ENCODE data around the gene SOX5.
"Not testable (repeated sequence)": the region's sequence is repeated elsewhere in the genome, so short reads cannot be mapped to it uniquely, and the experiment has no call there.

The SOX5 gene

DNA sequence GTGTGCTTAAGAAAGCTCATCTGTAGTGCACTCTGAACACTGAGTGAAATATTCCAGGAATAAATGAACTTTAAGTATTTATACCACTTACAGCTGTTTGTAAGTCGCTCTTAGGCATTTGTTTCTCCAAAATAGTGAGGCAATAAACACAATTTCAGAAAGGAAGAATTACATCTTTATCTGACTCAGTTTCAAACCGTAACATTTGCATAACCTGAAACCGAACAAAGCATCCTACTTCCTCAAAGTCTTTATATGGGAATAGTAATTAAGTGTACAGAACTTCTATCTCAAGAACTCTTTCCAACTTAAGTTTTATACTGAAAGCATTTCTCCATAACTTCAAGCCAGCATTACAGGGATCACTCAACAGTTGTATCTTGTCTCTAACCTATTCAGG, 58.4 kb downstream of the SOX5 start:
- CTCF ChIA-PET: no interaction called here
- no peak for DNase-seq (ENCODE audit: extremely low spot score)
- no peak for TF ChIP-seq TARDBP (IDR thresholded peaks at IDR 0.05)
- TF ChIP-seq, protein P1, sequence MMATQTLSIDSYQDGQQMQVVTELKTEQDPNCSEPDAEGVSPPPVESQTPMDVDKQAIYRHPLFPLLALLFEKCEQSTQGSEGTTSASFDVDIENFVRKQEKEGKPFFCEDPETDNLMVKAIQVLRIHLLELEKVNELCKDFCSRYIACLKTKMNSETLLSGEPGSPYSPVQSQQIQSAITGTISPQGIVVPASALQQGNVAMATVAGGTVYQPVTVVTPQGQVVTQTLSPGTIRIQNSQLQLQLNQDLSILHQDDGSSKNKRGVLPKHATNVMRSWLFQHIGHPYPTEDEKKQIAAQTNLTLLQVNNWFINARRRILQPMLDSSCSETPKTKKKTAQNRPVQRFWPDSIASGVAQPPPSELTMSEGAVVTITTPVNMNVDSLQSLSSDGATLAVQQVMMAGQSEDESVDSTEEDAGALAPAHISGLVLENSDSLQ (IDR thresholded peaks at IDR 0.05): no peak
- no peak for TF ChIP-seq ARNT (IDR thresholded peaks at IDR 0.05)
- no peak for TF ChIP-seq BHLHE40 (IDR thresholded peaks at IDR 0.05; ENCODE audit: borderline replicate concordance)
- TF ChIP-seq SUZ12 (IDR thresholded peaks at IDR 0.05): no peak
- no peak for TF ChIP-seq HDGF (IDR thresholded peaks at IDR 0.05; ENCODE audit: borderline replicate concordance)
- no peak for TF ChIP-seq LEF1 (IDR thresholded peaks at IDR 0.05; ENCODE audit: borderline replicate concordance)
- no peak for TF ChIP-seq ELF4 (IDR thresholded peaks at IDR 0.05)
- TF ChIP-seq FOXA1 (IDR thresholded peaks at IDR 0.05): no peak
- TF ChIP-seq SP1 (IDR thresholded peaks at IDR 0.05): no peak
- no peak for TF ChIP-seq FOXM1 (IDR thresholded peaks at IDR 0.05; ENCODE audit: borderline replicate concordance)
- no peak for TF ChIP-seq NFRKB (IDR thresholded peaks at IDR 0.05)
- no peak for TF ChIP-seq L3MBTL2 (conservative IDR thresholded peaks at IDR 0.05)
- no peak for TF ChIP-seq ZNF384 (IDR thresholded peaks at IDR 0.05)
- POLR2A ChIA-PET: interaction anchor here (0.6 kb wide), 1 partner anchor 199 kb away, joined by 4 read pairs; no protein-coding TSS in a partner anchor

- ChIA-PET POLR2A (no interaction called here), CTCF (interaction anchor here (0.6 kb wide), 1 partner anchor 41 kb away, joined by 3 read pairs; no protein-coding TSS in a partner anchor)
- DNase-seq (ENCODE audit: extremely low spot score): no peak
- TF ChIP-seq SP1 (IDR thresholded peaks at IDR 0.05) (no peak), FOXA1 (IDR thresholded peaks at IDR 0.05) (no peak), L3MBTL2 (conservative IDR thresholded peaks at IDR 0.05) (no peak), FOXM1 (IDR thresholded peaks at IDR 0.05; ENCODE audit: borderline replicate concordance) (no peak), CTBP1 (IDR thresholded peaks at IDR 0.05; ENCODE audit: borderline replicate concordance) (no peak), ZNF384 (IDR thresholded peaks at IDR 0.05) (no peak), HDGF (IDR thresholded peaks at IDR 0.05; ENCODE audit: borderline replicate concordance) (no peak), LEF1 (IDR thresholded peaks at IDR 0.05; ENCODE audit: borderline replicate concordance) (no peak), ARNT (IDR thresholded peaks at IDR 0.05) (no peak), BHLHE40 (IDR thresholded peaks at IDR 0.05; ENCODE audit: borderline replicate concordance) (no peak)
Measured at GRCh38 chr12:23889069-23889440, 60.4 kb downstream of the SOX5 start.

DNA sequence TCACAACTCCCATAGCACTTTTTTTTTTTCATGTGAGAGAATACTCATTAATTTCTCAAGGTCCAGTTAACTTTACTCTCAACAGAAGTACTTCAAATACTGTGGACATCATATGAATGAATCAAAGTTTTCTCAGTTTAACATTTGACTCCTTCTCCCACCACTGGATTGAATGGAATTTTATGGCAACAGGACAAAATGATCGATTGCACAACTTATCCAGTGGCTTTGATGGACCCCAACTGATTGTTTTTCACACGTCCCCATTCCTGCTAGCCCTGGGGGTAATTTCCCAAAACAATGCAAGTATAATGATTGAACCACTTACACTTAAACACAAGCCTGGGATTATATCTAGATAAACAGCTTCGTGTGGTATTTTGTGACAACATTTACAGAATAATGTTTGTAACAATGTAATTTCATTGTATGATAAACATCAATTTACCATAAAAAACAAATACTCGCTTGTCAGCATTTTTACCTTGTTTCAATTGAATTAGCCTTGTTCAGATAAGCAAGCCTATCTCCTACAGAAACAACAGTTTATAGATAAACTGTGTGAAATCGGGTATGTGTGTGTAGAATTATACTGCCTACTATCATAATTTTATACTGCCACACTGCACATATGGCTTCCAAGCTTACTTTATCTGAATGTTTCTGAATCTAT, 60.9 kb downstream of the SOX5 start:
- POLR2A ChIA-PET: no interaction called here
- DNase-seq (ENCODE audit: extremely low spot score): peak; percentile 4
- TF ChIP-seq SP1 (IDR thresholded peaks at IDR 0.05) (no peak), NFRKB (IDR thresholded peaks at IDR 0.05) (no peak), ARNT (IDR thresholded peaks at IDR 0.05) (no peak), ZNF384 (IDR thresholded peaks at IDR 0.05) (no peak), ELF4 (IDR thresholded peaks at IDR 0.05) (no peak)
- CTCF ChIA-PET: no interaction called here

- no peak for TF ChIP-seq FOXA1 (IDR thresholded peaks at IDR 0.05)
- no peak for TF ChIP-seq HDGF (IDR thresholded peaks at IDR 0.05; ENCODE audit: borderline replicate concordance)
- POLR2A ChIA-PET: no interaction called here
- no peak for DNase-seq (ENCODE audit: extremely low spot score)
- CTCF ChIA-PET: no interaction called here
Measured at GRCh38 chr12:23887055-23887835, 62.2 kb downstream of the SOX5 start.

DNA sequence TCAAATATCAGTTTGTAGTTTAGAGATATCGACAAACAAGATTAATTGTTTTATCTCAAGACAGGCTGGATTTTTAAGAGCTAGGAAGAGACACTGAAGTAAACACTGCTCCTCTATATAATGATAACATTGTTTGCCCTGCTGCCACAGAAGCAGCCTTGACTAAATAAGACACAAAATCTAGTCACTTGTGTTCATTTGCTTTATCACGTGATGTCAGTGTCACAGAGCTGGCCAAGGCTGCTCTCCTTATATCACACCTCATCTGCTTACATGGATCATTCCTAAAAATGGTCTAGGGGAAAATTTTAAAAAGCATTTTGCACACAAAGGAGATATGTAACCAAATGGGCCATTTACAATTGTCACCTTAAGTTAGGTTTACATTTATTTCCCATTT, 64.1 kb downstream of the SOX5 start:
- TF ChIP-seq TARDBP (IDR thresholded peaks at IDR 0.05) (no peak), LEF1 (IDR thresholded peaks at IDR 0.05; ENCODE audit: borderline replicate concordance) (no peak), ARNT (IDR thresholded peaks at IDR 0.05) (no peak), ELF4 (IDR thresholded peaks at IDR 0.05) (no peak), ZNF384 (IDR thresholded peaks at IDR 0.05) (no peak), CTBP1 (IDR thresholded peaks at IDR 0.05; ENCODE audit: borderline replicate concordance) (no peak), SUZ12 (IDR thresholded peaks at IDR 0.05) (no peak), NFRKB (IDR thresholded peaks at IDR 0.05) (no peak), HDGF (IDR thresholded peaks at IDR 0.05; ENCODE audit: borderline replicate concordance) (no peak), FOXA1 (IDR thresholded peaks at IDR 0.05) (no peak), FOXM1 (IDR thresholded peaks at IDR 0.05; ENCODE audit: borderline replicate concordance) (no peak), SP1 (IDR thresholded peaks at IDR 0.05) (no peak), BHLHE40 (IDR thresholded peaks at IDR 0.05; ENCODE audit: borderline replicate concordance) (no peak)
- ChIA-PET CTCF (no interaction called here), POLR2A (no interaction called here)
- DNase-seq (ENCODE audit: extremely low spot score): no peak

- no peak for DNase-seq (ENCODE audit: extremely low spot score)
- TF ChIP-seq CTBP1 (IDR thresholded peaks at IDR 0.05; ENCODE audit: borderline replicate concordance) (no peak), ARNT (IDR thresholded peaks at IDR 0.05) (no peak), FOXA1 (IDR thresholded peaks at IDR 0.05) (no peak)
- CTCF ChIA-PET: no interaction called here
- POLR2A ChIA-PET: no interaction called here
Measured at GRCh38 chr12:23884909-23885308, 64.6 kb downstream of the SOX5 start.

DNA sequence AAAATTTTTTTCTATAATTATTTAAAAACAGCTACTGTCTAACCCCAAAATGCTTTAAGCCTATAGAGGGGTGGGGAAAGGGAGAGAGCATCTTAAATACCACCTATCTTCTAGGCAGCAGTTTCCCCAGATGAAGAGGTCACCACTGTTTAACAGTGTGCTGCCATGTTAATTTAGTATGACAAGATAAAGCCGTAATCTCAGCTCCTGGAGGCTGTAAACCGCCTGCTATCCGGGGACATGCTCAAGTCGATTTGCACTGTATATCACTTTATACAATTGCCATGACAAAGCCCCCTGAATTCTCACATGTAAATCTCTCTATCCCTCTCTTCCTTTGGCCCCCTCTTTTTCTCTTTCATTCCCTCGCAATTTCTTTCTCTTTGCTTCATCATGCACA, 68.5 kb downstream of the SOX5 start:
- POLR2A ChIA-PET: no interaction called here
- CTCF ChIA-PET: no interaction called here

DNA sequence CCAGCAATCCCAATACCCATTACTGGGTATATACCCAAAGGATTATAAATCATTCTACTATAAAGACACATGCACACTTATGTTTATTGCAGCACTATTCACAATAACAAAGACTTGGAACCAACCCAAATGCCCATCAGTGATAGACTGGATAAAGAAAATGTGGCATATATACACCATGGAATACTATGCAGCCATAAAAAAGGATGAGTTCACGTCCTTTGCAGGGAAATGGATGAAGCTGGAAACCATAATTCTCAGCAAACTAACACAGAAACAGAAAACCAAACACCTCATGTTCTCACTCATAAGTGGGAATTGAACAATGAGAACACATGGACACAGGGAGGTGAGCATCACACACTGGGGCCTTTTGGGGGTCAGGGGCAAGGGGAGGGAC, 72.9 kb downstream of the SOX5 start:
- CTCF ChIA-PET; DNase-seq (ENCODE audit: extremely low spot score); POLR2A ChIA-PET: not testable (repeated sequence)

More for the DNA sequence above, 68.5 kb downstream of the SOX5 start:
- DNase-seq (ENCODE audit: extremely low spot score): no peak
- TF ChIP-seq ZNF384 (IDR thresholded peaks at IDR 0.05) (no peak), NFRKB (IDR thresholded peaks at IDR 0.05) (no peak), L3MBTL2 (conservative IDR thresholded peaks at IDR 0.05) (no peak)
